Activated CD4-positive, alpha-beta T cell treated with anti-CD3 and anti-CD28 coated beads for 24 hours (primary cell): Measurements from ENCODE around the gene HOXD1.
A peak's percentile ranks its signal among the peaks of the same experiment; 100 is the strongest.

Experiments used
- DNase-seq, 2 donors: peaks; one replicate each; pipeline ENCODE4 v3.0.0-alpha.2; 2020; ENCODE audit warnings: low read depth in 2 of 2

HOXD1 gene

GRCh38 chr2:176187899-176188773 is at the start of gene HOXD1:
Gene HOXD1, plus strand, starts transcription at chr2:176188668. Its CDS starts 134 bp downstream, at chr2:176188802.
- no peak for DNase-seq

GRCh38 chr2:176138923-176139660 is 49.4 kb upstream of the HOXD1 start:
- DNase-seq: no peak

- no peak for DNase-seq
Observed at GRCh38 chr2:176139661-176140512, 48.6 kb upstream of the HOXD1 start.

GRCh38 chr2:176140513-176141317 is 47.8 kb upstream of the HOXD1 start:
- DNase-seq: peak; percentile 40 to 49

GRCh38 chr2:176142281-176142680 is 46.2 kb upstream of the HOXD1 start:
- no peak for DNase-seq

GRCh38 chr2:176145085-176145969 is 43.1 kb upstream of the HOXD1 start:
- DNase-seq: no peak

GRCh38 chr2:176146101-176146500 is 42.4 kb upstream of the HOXD1 start:
- no peak for DNase-seq

GRCh38 chr2:176146645-176147044 is 41.8 kb upstream of the HOXD1 start:
- no peak for DNase-seq

GRCh38 chr2:176147210-176147799 is 41.2 kb upstream of the HOXD1 start:
- DNase-seq: no peak

- DNase-seq: no peak
Observed at GRCh38 chr2:176147800-176148496, 40.5 kb upstream of the HOXD1 start.

GRCh38 chr2:176148751-176149421 is 39.6 kb upstream of the HOXD1 start:
- no peak for DNase-seq

- no peak for DNase-seq
Observed at GRCh38 chr2:176149481-176149938, 39.0 kb upstream of the HOXD1 start.

- DNase-seq: no peak
Observed at GRCh38 chr2:176149939-176150583, 38.4 kb upstream of the HOXD1 start.

GRCh38 chr2:176150584-176151441 is 37.7 kb upstream of the HOXD1 start:
- DNase-seq: no peak

GRCh38 chr2:176151442-176152287 is 36.8 kb upstream of the HOXD1 start, which contains the start of gene HOXD4:
Gene HOXD4, plus strand, starts transcription at chr2:176151550. Its CDS starts 84 bp downstream, at chr2:176151634.
- DNase-seq: no peak
